HCT116 (cell line): Measurements from ENCODE around the gene GTF3C4. TPM values are rescaled to one million over a fixed set of nuclear protein-coding genes. Genes with fewer than 3 reads are reported as not detected.

Experiments used
- ATAC-seq: fragments of 200-7000 bp; cut with Tn5 transposase; 2 replicates; pipeline ENCODE4 v1.9.1; 2020; ENCODE audit warnings: mild to moderate bottlenecking, moderate library complexity
- BruUV-seq: library from RNA; stranded (reverse); fragments of 400-500 nt; replicated peaks from 2 replicates; lab custom pipeline; 2021; lab: Mats Ljungman, UMichigan
- CTCF ChIA-PET: fragments of 300-600 bp; sonication (Branson Sonifier 250); formaldehyde crosslinking; loops from one replicate; lab custom pipeline; 2021; ENCODE audit warnings: antibody characterized with exemption; lab: Charles Lee
- POLR2A ChIA-PET: fragments of 300-600, 350-600 bp; sonication (Branson Sonifier 250); formaldehyde crosslinking; loops from one replicate; lab custom pipeline; 2021; ENCODE audit warnings: antibody characterized with exemption; lab: Charles Lee
- RAD21 ChIA-PET, 2 experiments: fragments of 300-600 bp; sonication (Branson Sonifier 250); formaldehyde crosslinking; loops; one replicate each; lab custom pipeline; 2023; ENCODE audit warnings: low total read pairs in 2 of 2; ENCODE audit not compliant: uncharacterized antibody in 2 of 2, unreplicated experiment in 2 of 2, low non-redundant PET in 1 of 2; lab: Charles Lee
- DNase-seq: peaks from one replicate; pipeline ENCODE4 v3.0.0-alpha.2; 2010; ENCODE audit warnings: low read depth, low spot score
- H2AFZ ChIP-seq: fragments of 200-600 bp; shearing (Covaris generic), sonication (generic); 2 replicates; pipeline ENCODE4 v1.6.1; 2017; ENCODE audit warnings: low read depth, mixed run types, mixed read lengths, antibody characterized with exemption, low read length; ENCODE audit not compliant: poor library complexity, severe bottlenecking
- H3K27ac ChIP-seq: 2 replicates; pipeline ENCODE4 v1.5.1; 2012; ENCODE audit warnings: low read depth, low read length
- H3K27me3 ChIP-seq: fragments of 200-600 bp; sonication (generic); 2 replicates; pipeline ENCODE4 v1.6.1; 2016; ENCODE audit warnings: mixed run types, low read length, mixed read lengths; ENCODE audit not compliant: insufficient read depth
- H3K36me3 ChIP-seq, 2 experiments: fragments of 200-500 bp in 1 of 2; fragments of 200-600 bp in 1 of 2; sonication (Bioruptor generic) in 1 of 2; sonication (generic) in 1 of 2; 2 replicates each; pipeline versions ENCODE4 v1.5.1 to v1.6.1; 2014 to 2016; ENCODE audit warnings: low read length in 2 of 2, inconsistent platforms in 1 of 2, mixed read lengths in 1 of 2, mixed run types in 1 of 2; ENCODE audit not compliant: insufficient read depth in 2 of 2, control insufficient read depth in 1 of 2
- H3K4me1 ChIP-seq, 2 experiments: fragments of 200-600 bp in 1 of 2; sonication (generic) in 1 of 2; 2 replicates each; pipeline versions ENCODE4 v1.5.1 to v1.6.1; 2012 to 2017; ENCODE audit warnings: low read length in 2 of 2, inconsistent platforms in 1 of 2, mild to moderate bottlenecking in 1 of 2, mixed read lengths in 1 of 2, mixed run types in 1 of 2, moderate library complexity in 1 of 2; ENCODE audit not compliant: insufficient read depth in 2 of 2, control insufficient read depth in 1 of 2
- H3K4me2 ChIP-seq: fragments of 200-600 bp; sonication (generic); 2 replicates; pipeline ENCODE4 v1.6.1; 2017; ENCODE audit warnings: mixed run types, low read length, mixed read lengths
- H3K4me3 ChIP-seq, 2 experiments: fragments of 200-600 bp in 1 of 2; sonication (generic) in 1 of 2; replicated peaks in 1 of 2; 2 replicates each; pipeline ENCODE4 v1.5.1; 2011 to 2016; ENCODE audit warnings: low read length in 2 of 2, control low read depth in 1 of 2, low read depth in 1 of 2, mild to moderate bottlenecking in 1 of 2, mixed read lengths in 1 of 2, mixed run types in 1 of 2
- H3K79me2 ChIP-seq: fragments of 200-600 bp; sonication (generic); 2 replicates; pipeline ENCODE4 v1.6.1; 2017; ENCODE audit warnings: mild to moderate bottlenecking, mixed run types, low read length, moderate library complexity, mixed read lengths; ENCODE audit not compliant: insufficient read depth
- H3K9ac ChIP-seq: fragments of 200-600 bp; sonication (generic); 2 replicates; pipeline ENCODE4 v1.6.1; 2016; ENCODE audit warnings: low read length, mixed read lengths
- H3K9me2 ChIP-seq: fragments of 200-600 bp; sonication (generic), shearing (Covaris generic); 2 replicates; pipeline ENCODE4 v1.6.1; 2017; ENCODE audit warnings: mixed run types, mild to moderate bottlenecking, moderate library complexity; ENCODE audit not compliant: insufficient read depth
- H3K9me3 ChIP-seq, 2 experiments: fragments of 200-500 bp in 1 of 2; fragments of 200-600 bp in 1 of 2; sonication (Bioruptor generic) in 1 of 2; sonication (generic) in 1 of 2; 2 replicates each; pipeline ENCODE4 v1.6.1; 2014 to 2017; ENCODE audit warnings: low read length in 2 of 2, mixed read lengths in 2 of 2, inconsistent platforms in 1 of 2, low read depth in 1 of 2, mild to moderate bottlenecking in 1 of 2, mixed run types in 1 of 2, moderate library complexity in 1 of 2; ENCODE audit not compliant: control insufficient read depth in 1 of 2, insufficient read depth in 1 of 2
- H4K20me1 ChIP-seq: fragments of 200-600 bp; sonication (generic), shearing (Covaris generic); 2 replicates; pipeline ENCODE4 v1.6.1; 2017; ENCODE audit warnings: mixed run types, mild to moderate bottlenecking, moderate library complexity; ENCODE audit not compliant: insufficient read depth
- CEBPB ChIP-seq: IDR thresholded peaks from 2 replicates; pipeline ENCODE4 v1.6.1; 2012; ENCODE audit warnings: low read depth
- CTCF ChIP-seq, 3 experiments: fragments of 200-600 bp in 1 of 3; sonication (generic) in 1 of 3; IDR thresholded peaks in 2 of 3; conservative IDR thresholded peaks in 1 of 3; 2 replicates each; pipeline ENCODE4 v1.5.1; 2012 to 2017; ENCODE audit warnings: low read depth in 2 of 3, low read length in 2 of 3, antibody characterized with exemption in 1 of 3, borderline replicate concordance in 1 of 3, control low read depth in 1 of 3, mild to moderate bottlenecking in 1 of 3, mixed read lengths in 1 of 3, mixed run types in 1 of 3, moderate library complexity in 1 of 3; ENCODE audit not compliant: insufficient read depth in 1 of 3
- ELF1 ChIP-seq: IDR thresholded peaks from 2 replicates; pipeline ENCODE4 v1.6.1; 2012; ENCODE audit warnings: low read depth, borderline replicate concordance
- EZH2 ChIP-seq: fragments of 200-600 bp; sonication (generic); IDR thresholded peaks from 2 replicates; pipeline ENCODE4 v1.6.1; 2017; ENCODE audit warnings: antibody characterized with exemption, mixed run types
- EZH2phosphoT487 ChIP-seq: fragments of 200-600 bp; IDR thresholded peaks from 2 replicates; pipeline ENCODE4 v1.6.1; 2018; ENCODE audit warnings: antibody characterized with exemption, borderline replicate concordance
- JUND ChIP-seq: IDR thresholded peaks from 2 replicates; pipeline ENCODE4 v1.6.1; 2012
- REST ChIP-seq: IDR thresholded peaks from 2 replicates; pipeline ENCODE4 v1.6.1; 2012; ENCODE audit warnings: low read depth
- SRF ChIP-seq: IDR thresholded peaks from 2 replicates; pipeline ENCODE4 v1.6.1; 2012; ENCODE audit warnings: low read depth
- TCF7L2 ChIP-seq: IDR thresholded peaks from 2 replicates; pipeline ENCODE4 v1.7.0; 2011; ENCODE audit warnings: borderline replicate concordance, inconsistent platforms; ENCODE audit not compliant: insufficient read depth, insufficient read length; ENCODE audit errors: extremely low read depth
- YY1 ChIP-seq: IDR thresholded peaks from 2 replicates; pipeline ENCODE4 v1.6.1; 2011; ENCODE audit warnings: low read length, low read depth, moderate library complexity, mild to moderate bottlenecking; ENCODE audit not compliant: insufficient replicate concordance; ENCODE audit errors: extremely low read depth
- ZBTB33 ChIP-seq: IDR thresholded peaks from 2 replicates; pipeline ENCODE4 v1.6.1; 2011; ENCODE audit warnings: mild to moderate bottlenecking, low read length, moderate library complexity; ENCODE audit not compliant: insufficient replicate concordance; ENCODE audit errors: extremely low read depth
- ZFX ChIP-seq: fragments of 450-650 bp; IDR thresholded peaks from 2 replicates; pipeline ENCODE4 v1.6.1; 2017
- ZNF274 ChIP-seq: fragments of 200-500 bp; sonication (Bioruptor generic); IDR thresholded peaks from 2 replicates; pipeline ENCODE4 v1.6.1; 2014; ENCODE audit warnings: mild to moderate bottlenecking, low read depth, low read length, inconsistent platforms
- intact Hi-C: fragments of 100-400 bp; cut with micrococcal nuclease; formaldehyde crosslinking; loops from 2 replicates; pipeline ENCODE4 v1.10.0; 2022
- total RNA-seq: library from RNA; stranded (reverse); gene quantifications from one replicate; pipeline ENCODE4 v1.2.1, GENCODE V29; 2021; ENCODE audit not compliant: unreplicated experiment

The GTF3C4 gene
- total RNA-seq, 1 experiment from 2014 or later: 26.4 TPM

- no peak overlapping the region for H3K9ac ChIP-seq
- H3K4me1 ChIP-seq: no peaks in the 10 kb centered on the region
- no peak overlapping the region for H3K27ac ChIP-seq
- ChIA-PET POLR2A (no interaction called here), RAD21 (no interaction called here)
- no peak for DNase-seq
- peaks cover 81% of the 10 kb centered on the region for H3K79me2 ChIP-seq
- H3K4me3 ChIP-seq: no peak overlapping the region
- no peak overlapping the region for H2AFZ ChIP-seq
- H3K27me3 ChIP-seq: no peaks in the 10 kb centered on the region
- H3K4me2 ChIP-seq: no peak overlapping the region
- no peak for TF ChIP-seq EZH2
- no peak for TF ChIP-seq JUND
- no peak for TF ChIP-seq CEBPB
- no peak for TF ChIP-seq TCF7L2
- no peak for TF ChIP-seq ZFX
- no peak for TF ChIP-seq CTCF (IDR thresholded peaks at IDR 0.05 in 2 of 3, conservative IDR thresholded peaks at IDR 0.05 in 1 of 3; ENCODE audit: borderline replicate concordance in 1 of 3, insufficient read depth in 1 of 3, low read depth in 2 of 3, low read length in 2 of 3)
- no peak for TF ChIP-seq SRF
- TF ChIP-seq REST: no peak
- no peak for TF ChIP-seq ZBTB33
- no peak for TF ChIP-seq ZNF274
- TF ChIP-seq YY1: no peak
- no peak for TF ChIP-seq EZH2phosphoT487
- TF ChIP-seq ELF1: no peak
- TF ChIP-seq, all 23 proteins: peak for 0
- CTCF ChIA-PET: no interaction called here
- ATAC-seq: no peak
- BruUV-seq: no TSS peak
- Histone ChIP-seq H3K36me3 (peaks cover 31 to 32% of the 10 kb centered on the region in 2 experiments; a peak in 3 of 4 replicates), H3K9me2 (no peaks in the 10 kb centered on the region), H4K20me1 (no peaks in the 10 kb centered on the region), H3K9me3 (no peaks in the 10 kb centered on the region)
- intact Hi-C loops: no loop called here
Measured at GRCh38 chr9:132662152-132662945, 7.9 kb upstream of the GTF3C4 start.
